AG09319 (cell line): ENCODE measurements around the gene AMMECR1.

Experiments
- DNase-seq: peaks from one replicate; pipeline ENCODE4 v3.0.0-alpha.2; 2010; ENCODE audit warnings: low read depth; ENCODE audit errors: extremely low read depth
- TF ChIP-seq, protein P1 (sequence below): IDR thresholded peaks from 2 replicates; pipeline ENCODE4 v1.5.1; 2011; ENCODE audit warnings: low read depth, mild to moderate bottlenecking, inconsistent platforms, low read length, moderate library complexity

AMMECR1 gene

GRCh38 chrX:110317820-110318663 is at the start of gene AMMECR1:
Gene AMMECR1 (minus strand): TSS chrX:110318085. CDS start chrX:110318071, 14 bp downstream.
- peak; percentile 46 for DNase-seq
- TF ChIP-seq, protein P1, sequence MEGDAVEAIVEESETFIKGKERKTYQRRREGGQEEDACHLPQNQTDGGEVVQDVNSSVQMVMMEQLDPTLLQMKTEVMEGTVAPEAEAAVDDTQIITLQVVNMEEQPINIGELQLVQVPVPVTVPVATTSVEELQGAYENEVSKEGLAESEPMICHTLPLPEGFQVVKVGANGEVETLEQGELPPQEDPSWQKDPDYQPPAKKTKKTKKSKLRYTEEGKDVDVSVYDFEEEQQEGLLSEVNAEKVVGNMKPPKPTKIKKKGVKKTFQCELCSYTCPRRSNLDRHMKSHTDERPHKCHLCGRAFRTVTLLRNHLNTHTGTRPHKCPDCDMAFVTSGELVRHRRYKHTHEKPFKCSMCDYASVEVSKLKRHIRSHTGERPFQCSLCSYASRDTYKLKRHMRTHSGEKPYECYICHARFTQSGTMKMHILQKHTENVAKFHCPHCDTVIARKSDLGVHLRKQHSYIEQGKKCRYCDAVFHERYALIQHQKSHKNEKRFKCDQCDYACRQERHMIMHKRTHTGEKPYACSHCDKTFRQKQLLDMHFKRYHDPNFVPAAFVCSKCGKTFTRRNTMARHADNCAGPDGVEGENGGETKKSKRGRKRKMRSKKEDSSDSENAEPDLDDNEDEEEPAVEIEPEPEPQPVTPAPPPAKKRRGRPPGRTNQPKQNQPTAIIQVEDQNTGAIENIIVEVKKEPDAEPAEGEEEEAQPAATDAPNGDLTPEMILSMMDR: no peak

- TF ChIP-seq, protein P1: no peak
- no peak for DNase-seq
Measured at GRCh38 chrX:110363244-110363643, 45.4 kb upstream of the AMMECR1 start.

GRCh38 chrX:110359273-110359672 is 41.4 kb upstream of the AMMECR1 start:
- TF ChIP-seq, protein P1: no peak
- DNase-seq: no peak

DNA sequence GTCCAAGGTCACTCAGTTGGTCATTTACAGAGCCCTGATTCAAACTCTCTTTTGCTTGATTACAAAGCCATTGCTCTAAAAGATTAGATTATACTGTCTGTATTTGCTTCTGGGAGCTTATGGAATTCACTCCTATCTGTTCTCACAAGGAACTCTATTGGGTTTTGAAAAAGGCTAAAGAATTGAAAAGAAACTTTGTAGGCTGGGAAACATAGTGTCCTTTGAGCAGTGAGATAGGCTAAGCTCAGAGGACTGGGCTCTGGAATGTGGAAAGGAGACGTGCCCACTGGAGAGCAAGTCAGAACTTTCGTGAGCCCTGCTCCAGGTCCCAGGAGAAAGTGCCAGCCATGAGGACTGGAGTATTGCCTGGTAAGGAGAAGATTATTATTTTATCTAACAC is 40.7 kb upstream of the AMMECR1 start, which contains the start of gene RTL9:
RTL9 (plus strand) TSS at position 301 of the 400 bp plus-strand sequence. CDS start 91,770 bp downstream, outside the sequence.
- TF ChIP-seq, protein P1: no peak
- no peak for DNase-seq

DNA sequence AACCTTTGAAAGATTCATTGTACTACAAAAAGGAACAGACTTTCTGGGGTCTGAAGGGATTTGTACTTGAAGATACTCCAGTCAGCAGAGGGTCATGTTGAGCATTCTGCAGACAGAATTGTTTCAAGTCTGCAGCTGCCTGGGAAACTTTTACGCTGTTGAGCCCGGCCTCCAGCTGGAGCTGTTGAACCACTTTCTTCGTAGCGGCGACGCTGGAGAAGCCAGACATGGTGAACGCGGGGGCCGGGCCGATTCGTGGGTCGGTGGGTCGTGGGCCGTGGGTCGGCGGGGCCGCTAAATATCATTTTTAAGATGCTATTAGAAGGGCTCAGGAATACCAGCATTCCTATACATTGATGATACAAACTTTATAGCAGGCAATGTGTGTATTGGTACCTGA is 28.8 kb upstream of the AMMECR1 start:
- TF ChIP-seq, protein P1: no peak
- DNase-seq: no peak

GRCh38 chrX:110341189-110342035 is 23.5 kb upstream of the AMMECR1 start:
- TF ChIP-seq, protein P1: no peak
- DNase-seq: peak; percentile 66
